GM12891 (cell line): ENCODE results near the gene VCAN.

ENCODE experiments used
- POLR2A ChIP-seq: IDR thresholded peaks from 2 replicates; pipeline ENCODE4 v1.6.1; 2011; ENCODE audit warnings: low read depth, low read length, control low read depth
- POLR2AphosphoS5 ChIP-seq: IDR thresholded peaks from 2 replicates; pipeline ENCODE4 v1.6.1; 2011; ENCODE audit warnings: low read depth, low read length, control low read depth
- SPI1 ChIP-seq: IDR thresholded peaks from 2 replicates; pipeline ENCODE4 v1.6.1; 2011; ENCODE audit warnings: low read depth, low read length, control low read depth
- TAF1 ChIP-seq: IDR thresholded peaks from 2 replicates; pipeline ENCODE4 v1.6.1; 2011; ENCODE audit warnings: low read depth, low read length, control low read depth

DNA sequence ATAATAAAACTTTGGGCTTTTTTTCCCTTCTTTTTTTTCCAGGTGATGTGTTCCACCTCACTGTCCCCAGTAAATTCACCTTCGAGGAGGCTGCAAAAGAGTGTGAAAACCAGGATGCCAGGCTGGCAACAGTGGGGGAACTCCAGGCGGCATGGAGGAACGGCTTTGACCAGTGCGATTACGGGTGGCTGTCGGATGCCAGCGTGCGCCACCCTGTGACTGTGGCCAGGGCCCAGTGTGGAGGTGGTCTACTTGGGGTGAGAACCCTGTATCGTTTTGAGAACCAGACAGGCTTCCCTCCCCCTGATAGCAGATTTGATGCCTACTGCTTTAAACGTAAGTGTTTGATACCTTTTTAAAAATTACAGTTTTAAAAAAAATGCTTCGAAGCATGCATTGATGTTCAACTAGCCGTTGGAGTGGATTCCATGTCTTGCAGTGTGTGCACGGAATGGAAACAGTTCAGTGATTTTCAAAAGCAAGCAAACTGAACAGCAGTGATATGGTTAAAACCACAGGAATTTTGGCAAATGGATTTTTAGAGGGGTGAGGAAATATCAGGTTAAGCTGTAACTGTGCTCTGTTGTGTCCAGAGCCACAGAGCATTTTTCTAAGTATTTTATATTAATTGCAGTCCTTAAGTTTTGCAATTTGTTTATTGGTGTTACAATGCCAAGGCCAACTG lies 40.7 kb downstream of the VCAN start:
- TF ChIP-seq POLR2AphosphoS5 (no peak), POLR2A (no peak), SPI1 (no peak), TAF1 (no peak)
